LHCN-M2 (cell line): ENCODE measurements around the gene PPP1R14D. TPM values are rescaled to one million over a fixed set of nuclear protein-coding genes. Genes with fewer than 3 reads are reported as not detected.

Source experiments
- DNase-seq: peaks from one replicate; pipeline ENCODE4 v3.0.0-alpha.2; 2012; ENCODE audit warnings: low read depth
- total RNA-seq: library from RNA; depleted of rRNA; stranded (reverse); fragments of >200 nt; gene quantifications from 2 replicates; pipeline ENCODE4 v1.2.3, GENCODE V29; 2014

PPP1R14D gene
- total RNA-seq, 1 experiment from 2014 or later, result not detected

- DNase-seq, result no peak
These were observed 24.9 kb upstream of the PPP1R14D start for GRCh38 chr15:40853241-40853890.

GRCh38 chr15:40852529-40852928 is 24.0 kb upstream of the PPP1R14D start:
- DNase-seq, result no peak

- no peak for DNase-seq
These were observed 22.1 kb upstream of the PPP1R14D start for GRCh38 chr15:40850576-40851112.

- DNase-seq, result no peak
These were observed 18.9 kb upstream of the PPP1R14D start for GRCh38 chr15:40847223-40847961.

- DNase-seq, result no peak
These were observed 18.3 kb upstream of the PPP1R14D start for GRCh38 chr15:40846841-40847222.

- no peak for DNase-seq
These were observed 17.2 kb upstream of the PPP1R14D start for GRCh38 chr15:40845511-40846284.

GRCh38 chr15:40845036-40845435 is 16.5 kb upstream of the PPP1R14D start:
- no peak for DNase-seq

GRCh38 chr15:40844696-40845030 is 16.2 kb upstream of the PPP1R14D start:
- DNase-seq, result no peak

GRCh38 chr15:40843885-40844695 is 15.6 kb upstream of the PPP1R14D start, which contains the start of gene SPINT1:
Gene SPINT1 (plus strand): TSS chr15:40844048. CDS start chr15:40844555, 507 bp downstream.
- no peak for DNase-seq

- DNase-seq, result no peak
These were observed 14.9 kb upstream of the PPP1R14D start for GRCh38 chr15:40843261-40843884.

GRCh38 chr15:40841741-40842140 is 13.2 kb upstream of the PPP1R14D start:
- DNase-seq, result no peak

- DNase-seq, result no peak
These were observed 10.2 kb upstream of the PPP1R14D start for GRCh38 chr15:40838756-40839155.

- no peak for DNase-seq
These were observed 7.5 kb upstream of the PPP1R14D start for GRCh38 chr15:40836020-40836419.

GRCh38 chr15:40832903-40833302 is 4.4 kb upstream of the PPP1R14D start:
- no peak for DNase-seq

GRCh38 chr15:40831861-40832260 is 3.4 kb upstream of the PPP1R14D start:
- no peak for DNase-seq

GRCh38 chr15:40830884-40831283 is 2.4 kb upstream of the PPP1R14D start:
- peak; percentile 76 for DNase-seq

GRCh38 chr15:40829115-40829514 is 607 bp upstream of the PPP1R14D start:
- DNase-seq, result no peak

- DNase-seq, result no peak
These were observed 2.0 kb downstream of the PPP1R14D start for GRCh38 chr15:40826423-40827075.

- peak; percentile 20 for DNase-seq
These were observed 2.7 kb downstream of the PPP1R14D start for GRCh38 chr15:40825661-40826422.
